ENCODE results near the gene STK32A.
"Not testable (repeated sequence)": the region's sequence is repeated elsewhere in the genome, so short reads cannot be mapped to it uniquely, and the experiment has no call there.

STK32A gene

DNA sequence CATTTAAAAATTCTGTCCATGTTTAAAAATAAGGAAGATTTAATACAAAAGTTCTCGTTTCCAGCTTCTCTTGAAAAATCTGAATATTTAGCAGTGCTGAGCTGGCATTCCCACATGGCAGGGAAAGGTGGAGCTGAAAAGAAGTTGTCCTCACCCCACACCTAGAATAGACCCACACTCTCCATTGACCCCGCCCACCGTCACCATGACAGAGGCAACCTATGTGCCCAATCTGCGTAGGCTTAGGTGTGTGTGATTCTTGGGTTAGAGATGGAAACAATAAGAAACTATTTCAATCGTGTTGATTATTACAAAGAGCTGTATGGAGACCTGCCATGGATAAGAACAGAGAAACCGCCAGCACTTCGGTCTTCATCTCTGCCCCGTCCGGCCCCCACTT, 8.9 kb upstream of the STK32A start:
- in situ Hi-C loops (cut with MboI; ENCODE audit: low sequenced_read_pairs) = no loop called here
- no peak overlapping the region for H3K4me3 ChIP-seq
- H3K27me3 ChIP-seq (ENCODE audit: low read depth) = peaks cover 5% of the 10 kb centered on the region; the same call in 1 of the 2 replicates
- H3K9me3 ChIP-seq = no peaks in the 10 kb centered on the region
- peaks cover 4% of the 10 kb centered on the region; the same call in 1 of the 2 replicates for H3K4me1 ChIP-seq
- no peaks in the 10 kb centered on the region for H3K36me3 ChIP-seq (replicated peaks)
- no peak for DNase-seq (ENCODE audit: low spot score in 2 of 2)

DNA sequence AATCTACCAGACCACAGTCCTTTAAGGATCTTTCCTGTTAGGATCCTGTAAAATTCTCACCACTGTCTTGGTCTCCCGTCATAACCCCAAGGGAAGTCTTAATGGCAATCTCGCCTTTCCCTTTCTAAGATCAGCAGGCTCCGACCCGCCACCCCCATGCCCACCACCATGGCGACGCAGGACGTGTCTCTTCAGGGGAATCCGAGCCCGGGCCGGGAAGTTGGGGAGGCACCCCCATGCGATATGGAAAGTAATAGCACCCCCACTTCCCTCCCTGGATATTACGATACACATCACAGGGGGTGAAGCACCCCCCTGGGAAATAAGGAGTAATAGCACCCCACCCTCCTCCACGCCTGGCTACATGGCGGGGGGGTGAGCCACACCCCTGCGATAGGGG, 8.3 kb upstream of the STK32A start:
- peaks cover 4% of the 10 kb centered on the region; the same call in 1 of the 2 replicates for H3K4me1 ChIP-seq
- no peak for DNase-seq (ENCODE audit: low spot score in 2 of 2)
- H3K27me3 ChIP-seq (ENCODE audit: low read depth) = peaks cover 5% of the 10 kb centered on the region; the same call in 1 of the 2 replicates
- in situ Hi-C loops (cut with MboI; ENCODE audit: low sequenced_read_pairs) = no loop called here
- H3K36me3 ChIP-seq (replicated peaks) = no peaks in the 10 kb centered on the region
- no peak overlapping the region for H3K4me3 ChIP-seq
- no peaks in the 10 kb centered on the region for H3K9me3 ChIP-seq

DNA sequence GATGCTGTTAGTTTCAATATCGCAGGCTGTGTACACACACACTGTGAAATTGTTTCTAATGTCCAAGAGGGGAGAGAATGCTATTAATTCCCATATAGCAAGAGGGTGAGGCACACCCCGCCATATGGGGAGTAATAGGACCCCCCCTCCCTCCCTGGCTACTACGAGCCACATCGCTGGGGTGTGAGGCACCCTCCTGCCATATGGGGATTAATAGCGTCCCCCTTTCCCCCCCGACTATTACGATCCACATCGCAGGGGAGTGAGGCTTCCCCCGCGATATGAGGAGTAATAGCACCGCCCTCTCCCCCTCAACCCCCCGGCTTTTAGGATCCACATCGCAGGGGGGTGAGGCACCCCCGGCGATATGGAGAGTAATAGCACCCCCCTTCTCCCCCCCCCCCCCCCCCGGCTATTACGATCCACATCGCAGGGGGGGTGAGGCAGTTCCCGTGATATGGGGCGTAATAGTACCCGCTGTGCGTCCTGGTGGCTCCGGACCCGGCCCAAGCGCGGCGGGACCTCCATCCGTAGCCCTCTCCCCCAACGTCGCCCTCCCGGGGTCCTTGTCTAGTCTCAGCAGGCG, 494 bp upstream of the STK32A start:
- peaks cover 29% of the 10 kb centered on the region for H3K27me3 ChIP-seq (ENCODE audit: low read depth)
- no peaks in the 10 kb centered on the region for H3K36me3 ChIP-seq (replicated peaks)
- in situ Hi-C loops (cut with MboI; ENCODE audit: low sequenced_read_pairs) = no loop called here
- no peaks in the 10 kb centered on the region for H3K4me1 ChIP-seq
- H3K9me3 ChIP-seq = no peaks in the 10 kb centered on the region
- no peak overlapping the region for H3K4me3 ChIP-seq
- DNase-seq (ENCODE audit: low spot score in 2 of 2) = no peak

DNA sequence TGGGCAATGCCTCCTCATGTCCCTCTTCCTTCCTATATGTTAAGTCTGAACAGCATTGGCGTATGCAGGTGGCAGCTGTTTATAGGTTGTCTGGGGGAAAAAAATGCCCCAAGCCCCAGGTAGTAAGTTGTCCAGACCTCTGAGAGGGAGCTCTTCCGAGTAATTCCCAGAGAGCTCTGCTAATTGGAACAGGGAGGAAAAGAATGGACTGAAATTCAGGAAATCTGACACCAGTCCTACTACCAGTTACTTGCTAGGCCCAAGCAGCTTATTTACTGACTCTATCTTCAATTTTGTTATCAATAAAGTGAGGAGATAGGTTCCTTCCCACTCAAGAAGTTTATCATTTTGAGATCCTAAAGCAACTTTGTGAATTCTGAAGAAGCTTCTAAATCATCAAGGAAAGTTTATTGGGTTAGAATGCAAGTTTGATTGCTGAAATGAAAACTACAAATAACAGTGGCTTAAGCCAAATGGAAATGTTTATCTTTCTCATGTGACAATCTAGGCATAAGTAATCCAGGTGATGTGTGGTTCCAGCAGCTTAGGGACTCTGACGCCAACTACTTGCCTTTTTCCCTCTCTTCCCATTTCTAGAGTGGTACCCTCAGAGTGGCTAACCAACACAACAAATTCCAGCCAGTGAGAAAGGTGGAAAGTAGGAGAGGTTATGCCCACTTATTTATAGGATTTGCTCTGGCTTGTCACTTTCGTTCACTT, 5.6 kb downstream of the STK32A start:
- DNase-seq (ENCODE audit: low spot score in 2 of 2) = no peak
- H3K9me3 ChIP-seq = no peaks in the 10 kb centered on the region

DNA sequence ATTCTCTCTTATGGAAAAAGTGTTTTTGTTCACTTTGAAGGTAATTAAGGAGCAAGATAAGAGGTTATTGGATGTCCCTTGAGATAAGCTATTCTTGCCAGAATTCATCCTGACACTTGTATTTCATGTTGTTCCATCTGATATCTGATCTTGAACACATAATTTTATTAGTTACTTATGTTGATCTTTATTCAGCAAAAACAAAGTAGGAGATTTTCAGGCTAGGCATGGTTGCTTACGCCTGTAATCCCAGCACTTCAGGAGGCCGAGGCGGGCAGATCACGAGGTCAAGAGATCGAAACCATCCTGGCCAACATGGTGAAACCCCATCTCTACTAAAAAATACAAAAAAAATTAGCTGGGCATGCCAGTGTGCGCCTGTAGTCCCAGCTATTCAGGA, 8.4 kb downstream of the STK32A start:
- H3K4me1 ChIP-seq; in situ Hi-C loops (cut with MboI; ENCODE audit: low sequenced_read_pairs); H3K9me3 ChIP-seq; H3K36me3 ChIP-seq (replicated peaks); DNase-seq (ENCODE audit: low spot score in 2 of 2); H3K4me3 ChIP-seq: not testable (repeated sequence)
- H3K27me3 ChIP-seq (ENCODE audit: low read depth) = peaks cover 12% of the 10 kb centered on the region

More for the DNA sequence above, 5.6 kb downstream of the STK32A start:
- Histone ChIP-seq H3K4me3 (no peak overlapping the region), H3K4me1 (no peaks in the 10 kb centered on the region), H3K36me3 (replicated peaks) (no peaks in the 10 kb centered on the region), H3K27me3 (ENCODE audit: low read depth) (peaks cover 13% of the 10 kb centered on the region)
- in situ Hi-C loops (cut with MboI; ENCODE audit: low sequenced_read_pairs) = no loop called here

DNA sequence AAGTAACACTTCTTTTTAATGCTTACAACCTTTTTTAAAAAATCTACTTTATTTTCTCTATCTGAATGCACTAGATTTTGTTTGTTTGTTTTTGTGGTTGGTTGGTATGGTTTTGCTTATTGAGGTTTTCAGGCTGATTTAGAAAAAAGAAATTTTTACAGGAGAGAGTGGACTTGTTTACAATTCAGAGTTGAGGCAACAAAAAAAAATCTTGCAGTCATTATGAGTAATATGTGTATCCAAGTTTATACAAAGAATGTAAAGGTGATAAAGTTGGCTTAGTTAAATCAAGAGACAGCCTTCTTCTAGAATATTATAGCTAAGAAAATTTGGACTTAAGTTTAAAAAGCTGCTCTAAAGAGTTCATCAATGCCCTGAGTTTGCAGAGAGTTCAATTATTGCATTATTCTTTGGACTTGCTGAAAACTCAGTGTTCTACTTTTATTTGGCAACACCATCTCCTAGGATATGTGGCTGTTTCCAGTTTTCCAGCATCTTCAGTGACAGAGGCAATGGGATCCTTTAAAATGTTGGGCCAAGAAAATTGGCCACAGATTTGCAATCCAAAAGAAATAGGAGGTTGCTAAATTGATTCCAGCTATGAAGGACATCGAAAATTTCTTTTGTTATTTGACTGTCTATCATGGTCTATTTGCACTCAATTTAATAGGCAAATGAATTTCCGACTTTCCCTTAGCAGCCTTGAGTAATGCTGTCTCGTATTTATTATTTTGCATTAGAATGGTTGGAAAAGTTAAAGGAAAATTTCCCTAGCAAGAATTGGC, 10.7 kb downstream of the STK32A start:
- no peak for DNase-seq (ENCODE audit: low spot score in 2 of 2)
- H3K4me3 ChIP-seq = no peak overlapping the region
- peaks cover 12% of the 10 kb centered on the region for H3K27me3 ChIP-seq (ENCODE audit: low read depth)
- H3K9me3 ChIP-seq = no peaks in the 10 kb centered on the region
- in situ Hi-C loops (cut with MboI; ENCODE audit: low sequenced_read_pairs) = no loop called here
- no peaks in the 10 kb centered on the region for H3K4me1 ChIP-seq
- no peaks in the 10 kb centered on the region for H3K36me3 ChIP-seq (replicated peaks)

DNA sequence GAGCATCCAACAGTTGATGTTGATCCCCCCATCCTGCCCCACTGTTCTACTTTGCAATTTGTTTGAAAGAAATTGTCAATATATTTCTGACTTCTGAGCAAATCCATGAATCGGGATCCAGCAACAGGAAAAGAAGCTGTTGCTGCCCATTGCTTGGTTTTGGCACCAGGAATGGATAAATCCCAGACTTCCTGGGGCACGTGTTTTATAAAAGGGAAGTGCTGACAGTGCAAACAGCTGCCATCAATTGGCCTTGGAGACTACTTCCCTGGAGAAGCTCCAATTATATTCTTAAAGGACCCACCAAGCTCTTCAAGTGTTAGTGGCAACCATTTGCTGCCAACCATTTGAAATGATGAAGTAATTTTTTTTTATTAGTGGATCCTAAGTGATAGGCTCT, 13.7 kb downstream of the STK32A start:
- Histone ChIP-seq H3K4me3 (no peak overlapping the region), H3K36me3 (replicated peaks) (no peaks in the 10 kb centered on the region), H3K27me3 (ENCODE audit: low read depth) (peaks cover 12% of the 10 kb centered on the region), H3K4me1 (no peaks in the 10 kb centered on the region), H3K9me3 (no peaks in the 10 kb centered on the region)
- in situ Hi-C loops (cut with MboI; ENCODE audit: low sequenced_read_pairs) = no loop called here
- no peak for DNase-seq (ENCODE audit: low spot score in 2 of 2)

DNA sequence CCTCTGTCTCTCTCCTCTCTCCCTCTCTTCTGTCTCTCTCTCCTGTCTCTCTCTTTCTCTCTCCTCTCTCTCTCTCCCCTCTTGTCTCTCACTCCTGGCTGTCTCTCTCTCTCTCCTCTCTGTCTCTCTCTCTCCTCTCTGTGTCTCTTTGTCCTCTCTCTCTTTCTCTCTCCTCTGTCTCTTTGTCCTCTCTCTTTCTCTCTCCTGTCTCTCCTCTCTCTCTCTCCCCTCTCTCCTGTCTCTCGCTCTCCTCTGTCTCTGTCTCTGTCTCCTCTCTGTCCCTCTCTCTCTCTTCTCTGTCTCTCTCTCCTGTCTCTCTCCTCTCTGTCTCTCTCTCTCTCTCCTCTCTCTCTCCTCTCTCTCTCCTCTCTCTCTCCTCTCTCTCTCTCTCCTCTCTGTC, 25.0 kb downstream of the STK32A start:
- Histone ChIP-seq H3K4me3 (no peak overlapping the region), H3K9me3 (no peaks in the 10 kb centered on the region), H3K4me1 (no peaks in the 10 kb centered on the region), H3K36me3 (replicated peaks) (no peaks in the 10 kb centered on the region), H3K27me3 (ENCODE audit: low read depth) (peaks cover 18% of the 10 kb centered on the region; the same call in 1 of the 2 replicates)
- no peak for DNase-seq (ENCODE audit: low spot score in 2 of 2)
- in situ Hi-C loops (cut with MboI; ENCODE audit: low sequenced_read_pairs) = no loop called here

DNA sequence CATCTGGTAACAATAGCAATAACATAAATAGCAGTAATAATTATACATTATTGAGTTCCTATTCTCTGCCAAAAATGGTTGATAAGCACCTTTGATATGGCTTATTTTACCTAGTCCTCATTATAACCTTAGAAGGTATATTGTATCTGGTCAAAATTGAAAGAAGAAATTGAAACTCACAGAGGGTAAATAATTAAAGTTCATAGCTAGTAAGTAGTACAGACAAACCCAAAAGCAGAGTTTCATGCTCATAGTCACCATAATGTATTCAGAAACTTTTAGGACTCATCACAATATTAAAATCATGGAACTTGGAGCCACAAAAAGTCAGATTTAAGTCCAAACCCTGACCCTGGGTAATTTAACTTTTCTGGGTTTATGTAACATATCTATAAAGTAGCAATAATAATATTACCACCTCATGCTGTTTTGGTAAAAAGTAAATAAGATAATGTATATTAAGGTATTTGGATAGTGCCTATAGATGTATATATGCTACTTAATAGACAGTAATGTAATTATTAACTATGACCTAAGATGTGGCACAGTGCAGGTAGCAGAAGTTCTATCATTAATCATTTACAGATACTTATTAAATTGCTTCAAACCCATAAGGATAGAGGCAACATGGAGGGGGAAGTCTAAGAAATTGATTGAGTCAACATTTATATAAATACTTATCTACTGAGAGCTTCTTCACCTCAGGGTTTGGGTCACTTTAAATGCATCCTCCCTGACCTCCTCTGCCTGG, 32.4 kb downstream of the STK32A start:
- no peaks in the 10 kb centered on the region for H3K4me1 ChIP-seq
- in situ Hi-C loops (cut with MboI; ENCODE audit: low sequenced_read_pairs) = no loop called here
- H3K36me3 ChIP-seq (replicated peaks) = no peaks in the 10 kb centered on the region
- no peak for DNase-seq (ENCODE audit: low spot score in 2 of 2)
- no peak overlapping the region for H3K4me3 ChIP-seq
- no peaks in the 10 kb centered on the region for H3K9me3 ChIP-seq
- H3K27me3 ChIP-seq (ENCODE audit: low read depth) = peaks cover 22% of the 10 kb centered on the region

DNA sequence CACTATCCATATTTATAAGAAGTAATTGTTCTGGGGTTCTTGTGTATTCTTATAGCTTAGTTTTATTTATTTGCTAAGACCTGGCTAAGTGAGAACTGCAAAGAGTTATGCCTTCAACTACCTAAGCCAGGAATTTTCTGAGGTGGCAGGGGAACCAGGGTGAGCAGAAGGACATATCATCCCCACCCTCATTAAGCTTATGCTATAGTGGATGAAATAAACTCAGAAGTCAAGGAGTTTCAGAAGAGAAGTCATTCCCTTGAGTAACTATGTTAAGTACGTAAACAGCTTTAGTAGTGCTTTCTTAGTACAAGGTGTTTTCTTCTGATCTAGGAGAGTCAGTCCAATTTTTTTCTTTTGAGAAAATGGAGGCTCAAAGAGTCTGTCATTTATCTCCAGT, 41.7 kb downstream of the STK32A start:
- no peaks in the 10 kb centered on the region for H3K4me1 ChIP-seq
- in situ Hi-C loops (cut with MboI; ENCODE audit: low sequenced_read_pairs) = no loop called here
- no peaks in the 10 kb centered on the region for H3K9me3 ChIP-seq
- H3K27me3 ChIP-seq (ENCODE audit: low read depth) = peaks cover 62% of the 10 kb centered on the region
- H3K4me3 ChIP-seq = no peak overlapping the region
- H3K36me3 ChIP-seq (replicated peaks) = no peaks in the 10 kb centered on the region
- no peak for DNase-seq (ENCODE audit: low spot score in 2 of 2)

DNA sequence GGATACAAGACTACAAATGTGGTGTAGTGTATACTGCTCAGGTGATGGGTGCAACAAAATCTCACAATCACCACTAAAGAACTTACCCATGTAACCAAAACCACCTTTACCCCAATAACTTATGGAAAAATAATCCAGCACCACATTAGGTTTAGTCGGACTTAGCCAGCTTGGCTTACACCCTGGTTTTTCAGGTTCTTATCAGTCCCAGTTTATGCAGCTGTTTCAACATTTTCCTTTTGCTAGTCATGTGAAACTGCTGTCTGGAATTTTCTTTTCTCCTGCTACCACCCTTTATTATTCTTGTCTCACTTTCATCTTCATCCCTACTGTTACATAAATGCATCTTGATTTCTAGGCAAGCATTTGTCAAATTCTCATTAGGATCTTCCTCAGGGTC, 51.5 kb downstream of the STK32A start:
- no peak overlapping the region for H3K4me3 ChIP-seq
- no peak for DNase-seq (ENCODE audit: low spot score in 2 of 2)
- peaks cover 29% of the 10 kb centered on the region for H3K4me1 ChIP-seq
- H3K9me3 ChIP-seq = no peaks in the 10 kb centered on the region
- in situ Hi-C loops (cut with MboI; ENCODE audit: low sequenced_read_pairs) = no loop called here
- H3K36me3 ChIP-seq (replicated peaks) = no peaks in the 10 kb centered on the region
- peaks cover 59% of the 10 kb centered on the region for H3K27me3 ChIP-seq (ENCODE audit: low read depth)

DNA sequence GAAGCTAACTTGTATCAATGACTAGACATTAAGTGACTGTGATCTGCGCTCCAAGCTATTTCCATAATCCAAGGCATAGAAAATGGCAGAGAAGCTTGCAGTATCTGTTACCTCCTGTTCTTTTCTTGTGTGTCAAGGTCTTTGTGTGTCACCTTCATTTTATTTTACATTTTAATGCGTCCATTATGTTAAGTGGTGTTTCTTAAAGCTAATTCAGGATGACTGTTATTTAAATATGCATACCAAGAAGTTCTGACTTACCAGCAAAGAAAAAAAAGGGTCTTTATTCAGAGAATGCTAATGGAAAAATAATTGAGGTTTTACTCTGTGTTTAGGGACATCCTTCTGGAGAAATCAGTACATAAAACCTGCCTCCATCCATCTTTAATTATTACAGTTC, 52.3 kb downstream of the STK32A start:
- in situ Hi-C loops (cut with MboI; ENCODE audit: low sequenced_read_pairs) = no loop called here
- Histone ChIP-seq H3K27me3 (ENCODE audit: low read depth) (peaks cover 57% of the 10 kb centered on the region), H3K4me1 (peaks cover 29% of the 10 kb centered on the region), H3K36me3 (replicated peaks) (no peaks in the 10 kb centered on the region), H3K4me3 (no peak overlapping the region), H3K9me3 (no peaks in the 10 kb centered on the region)
- DNase-seq (ENCODE audit: low spot score in 2 of 2) = peak; percentile 44 to 97

DNA sequence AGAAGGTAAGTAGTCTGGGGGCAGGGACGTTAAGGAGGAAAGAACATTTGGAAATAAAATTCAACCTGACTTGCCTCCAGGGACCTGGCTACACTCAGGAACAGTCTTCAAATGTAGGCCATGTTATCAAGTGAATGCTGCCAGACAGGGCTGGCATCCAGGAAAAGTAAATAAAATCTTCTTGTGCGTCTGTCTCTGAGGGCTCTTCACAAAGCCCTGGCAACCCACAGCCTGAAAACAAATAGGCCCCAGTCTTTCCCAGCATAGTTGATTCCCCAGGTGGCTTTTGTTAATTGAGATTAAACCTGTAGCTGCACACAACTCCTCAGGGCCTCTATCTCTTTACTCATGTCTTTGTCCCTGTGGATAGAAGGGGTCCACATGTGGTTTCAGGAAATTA, 55.4 kb downstream of the STK32A start:
- DNase-seq (ENCODE audit: low spot score in 2 of 2) = no peak
- no peak overlapping the region for H3K4me3 ChIP-seq
- H3K9me3 ChIP-seq = no peaks in the 10 kb centered on the region
- peaks cover 60% of the 10 kb centered on the region for H3K27me3 ChIP-seq (ENCODE audit: low read depth)
- H3K36me3 ChIP-seq (replicated peaks) = no peaks in the 10 kb centered on the region
- in situ Hi-C loops (cut with MboI; ENCODE audit: low sequenced_read_pairs) = no loop called here
- H3K4me1 ChIP-seq = peaks cover 29% of the 10 kb centered on the region
